OCI-LY1 (cell line): Measurements from ENCODE around the gene PXN.

Source experiments
- H2AFZ ChIP-seq: fragments of 200-600 bp; sonication (generic), shearing (Covaris generic); 2 replicates; pipeline ENCODE4 v1.6.0; 2014; ENCODE audit warnings: antibody characterized with exemption, mild to moderate bottlenecking, low read length
- H3F3A ChIP-seq: fragments of 200-600 bp; sonication (generic), shearing (Covaris generic); 2 replicates; pipeline ENCODE4 v1.6.0; 2014; ENCODE audit warnings: mild to moderate bottlenecking, antibody characterized with exemption, low read length, moderate library complexity; ENCODE audit not compliant: insufficient read depth
- H3K27ac ChIP-seq: fragments of 200-600 bp; sonication (generic); 2 replicates; pipeline ENCODE4 v1.5.1; 2014; ENCODE audit warnings: low read length, mixed run types, mild to moderate bottlenecking, low read depth; ENCODE audit not compliant: poor library complexity, severe bottlenecking
- H3K27me3 ChIP-seq: fragments of 200-600 bp; sonication (generic); 2 replicates; pipeline ENCODE4 v1.6.0; 2014; ENCODE audit warnings: antibody characterized with exemption, mild to moderate bottlenecking, low read length, moderate library complexity; ENCODE audit not compliant: insufficient read depth
- H3K36me3 ChIP-seq: fragments of 200-600 bp; sonication (generic); 2 replicates; pipeline ENCODE4 v1.6.1; 2014; ENCODE audit warnings: mild to moderate bottlenecking, antibody characterized with exemption, low read length, moderate library complexity, mixed read lengths; ENCODE audit not compliant: insufficient read depth
- H3K4me1 ChIP-seq: fragments of 200-600 bp; sonication (generic); 2 replicates; pipeline ENCODE4 v1.5.1; 2014; ENCODE audit warnings: mild to moderate bottlenecking, low read length, moderate library complexity; ENCODE audit not compliant: insufficient read depth, severe bottlenecking
- H3K4me2 ChIP-seq: fragments of 200-600 bp; sonication (generic), shearing (Covaris generic); 2 replicates; pipeline ENCODE4 v1.6.1; 2014; ENCODE audit warnings: low read length
- H3K4me3 ChIP-seq: fragments of 200-600 bp; sonication (generic); 2 replicates; pipeline ENCODE4 v1.5.1; 2014; ENCODE audit warnings: low read length, low read depth, mild to moderate bottlenecking, mixed read lengths; ENCODE audit not compliant: poor library complexity, severe bottlenecking
- H3K79me2 ChIP-seq: fragments of 200-600 bp; shearing (Covaris generic); 2 replicates; pipeline ENCODE4 v1.6.1; 2016; ENCODE audit warnings: mixed run types, low read length, mixed read lengths; ENCODE audit not compliant: insufficient read depth
- H3K9ac ChIP-seq: fragments of 200-600 bp; sonication (generic), shearing (Covaris generic); 2 replicates; pipeline ENCODE4 v1.6.1; 2014; ENCODE audit warnings: mild to moderate bottlenecking, low read length, mixed read lengths
- H3K9me2 ChIP-seq: fragments of 200-600 bp; sonication (generic), shearing (Covaris generic); 2 replicates; pipeline ENCODE4 v1.6.1; 2014; ENCODE audit warnings: low read depth, mild to moderate bottlenecking, low read length, mixed read lengths
- H3K9me3 ChIP-seq: fragments of 200-600 bp; shearing (Covaris generic); 2 replicates; pipeline ENCODE4 v1.6.1; 2014; ENCODE audit warnings: low read length, mixed read lengths
- H4K20me1 ChIP-seq: fragments of 200-600 bp; sonication (generic), shearing (Covaris generic); 2 replicates; pipeline ENCODE4 v1.6.0; 2016; ENCODE audit warnings: mild to moderate bottlenecking, low read length; ENCODE audit not compliant: insufficient read depth
- CTCF ChIP-seq: fragments of 200-600 bp; sonication (generic), shearing (Covaris generic); IDR thresholded peaks from 2 replicates; pipeline ENCODE4 v1.5.1; 2017; ENCODE audit warnings: mild to moderate bottlenecking, antibody characterized with exemption, low read length, moderate library complexity, mixed read lengths
- EZH2 ChIP-seq: fragments of 200-600 bp; sonication (generic), shearing (Covaris generic); IDR thresholded peaks from 2 replicates; pipeline ENCODE4 v1.8.0; 2017; ENCODE audit warnings: borderline replicate concordance, mixed run types, mild to moderate bottlenecking, antibody characterized with exemption, low read length, moderate library complexity, mixed read lengths

The PXN gene

GRCh38 chr12:120175062-120175461, 90.5 kb downstream of the PXN start:
- Histone ChIP-seq H3K79me2 (no peaks in the 10 kb centered on the region), H3K9me2 (no peaks in the 10 kb centered on the region), H3F3A (no peaks in the 10 kb centered on the region), H3K9me3 (no peaks in the 10 kb centered on the region), H3K36me3 (peaks cover 93% of the 10 kb centered on the region), H3K9ac (no peak overlapping the region), H3K4me2 (no peak overlapping the region), H3K27me3 (no peaks in the 10 kb centered on the region), H3K4me3 (no peak overlapping the region), H4K20me1 (no peaks in the 10 kb centered on the region), H2AFZ (no peak overlapping the region), H3K4me1 (peaks cover 9% of the 10 kb centered on the region), H3K27ac (no peak overlapping the region)
- TF ChIP-seq CTCF (no peak), EZH2 (no peak)

GRCh38 chr12:120172053-120172452, 93.5 kb downstream of the PXN start:
- H3K9ac ChIP-seq: no peak overlapping the region
- H3K9me2 ChIP-seq: no peaks in the 10 kb centered on the region
- H3F3A ChIP-seq: no peaks in the 10 kb centered on the region
- no peak overlapping the region for H3K27ac ChIP-seq
- TF ChIP-seq EZH2 (no peak), CTCF (no peak)
- H2AFZ ChIP-seq: no peak overlapping the region
- H4K20me1 ChIP-seq: no peaks in the 10 kb centered on the region
- H3K9me3 ChIP-seq: no peaks in the 10 kb centered on the region
- H3K27me3 ChIP-seq: no peaks in the 10 kb centered on the region
- peaks cover 13% of the 10 kb centered on the region for H3K4me1 ChIP-seq
- peaks cover 92% of the 10 kb centered on the region for H3K36me3 ChIP-seq
- no peak overlapping the region for H3K4me3 ChIP-seq
- no peaks in the 10 kb centered on the region for H3K79me2 ChIP-seq
- H3K4me2 ChIP-seq: no peak overlapping the region

GRCh38 chr12:120170631-120171030, 94.9 kb downstream of the PXN start:
- TF ChIP-seq EZH2 (no peak), CTCF (no peak)
- Histone ChIP-seq H3K4me1 (peaks cover 25% of the 10 kb centered on the region), H4K20me1 (no peaks in the 10 kb centered on the region), H3K4me3 (no peak overlapping the region), H3K79me2 (no peaks in the 10 kb centered on the region), H3K4me2 (no peak overlapping the region), H3K27me3 (no peaks in the 10 kb centered on the region), H3K9me3 (no peaks in the 10 kb centered on the region), H2AFZ (no peak overlapping the region), H3K9ac (no peak overlapping the region), H3F3A (no peaks in the 10 kb centered on the region), H3K27ac (no peak overlapping the region), H3K36me3 (peaks cover 85% of the 10 kb centered on the region), H3K9me2 (no peaks in the 10 kb centered on the region)
